NCI-H1417 treated with DMSO at 0.1 percent for 48 hours (cell line): ENCODE data around the gene PRTFDC1.

Experiments used
- DNase-seq: peaks from one replicate; lab custom pipeline; 2025; lab: John Stamatoyannopoulos, UW

The PRTFDC1 gene

DNA sequence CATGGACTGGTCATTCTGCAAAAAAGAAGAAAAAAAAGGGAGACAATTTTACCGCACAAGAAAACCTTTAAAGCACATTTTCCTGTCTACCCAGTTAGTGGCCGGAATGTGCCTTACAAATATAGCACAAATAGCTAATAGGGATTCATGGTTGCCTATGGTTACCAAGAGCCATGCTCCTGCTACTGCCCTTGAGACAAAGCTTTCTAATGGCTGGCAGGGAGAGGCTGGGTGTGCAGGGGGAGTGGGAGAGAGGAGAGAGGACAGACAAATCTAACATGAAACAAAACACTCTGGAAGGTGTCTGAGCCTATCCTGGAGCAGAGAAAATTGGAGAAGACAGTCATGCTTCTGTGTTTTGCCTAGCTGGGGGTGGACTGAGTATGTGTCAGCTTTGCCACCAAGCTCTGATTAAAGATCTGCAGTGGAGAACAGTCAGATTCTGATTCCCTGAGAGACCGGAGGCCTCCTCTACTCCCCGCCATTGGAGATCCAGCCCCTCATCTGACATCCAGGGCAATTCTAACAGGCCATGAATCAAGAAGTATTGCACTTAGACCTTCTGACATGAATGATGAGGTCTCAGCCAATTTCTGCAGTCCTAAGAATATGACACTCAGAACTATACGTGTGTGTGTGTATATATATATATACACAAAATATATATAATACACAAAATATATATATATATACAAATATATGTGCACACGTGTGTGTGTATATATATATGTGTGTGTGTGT, 80.2 kb downstream of the PRTFDC1 start:
- no peak for DNase-seq

DNA sequence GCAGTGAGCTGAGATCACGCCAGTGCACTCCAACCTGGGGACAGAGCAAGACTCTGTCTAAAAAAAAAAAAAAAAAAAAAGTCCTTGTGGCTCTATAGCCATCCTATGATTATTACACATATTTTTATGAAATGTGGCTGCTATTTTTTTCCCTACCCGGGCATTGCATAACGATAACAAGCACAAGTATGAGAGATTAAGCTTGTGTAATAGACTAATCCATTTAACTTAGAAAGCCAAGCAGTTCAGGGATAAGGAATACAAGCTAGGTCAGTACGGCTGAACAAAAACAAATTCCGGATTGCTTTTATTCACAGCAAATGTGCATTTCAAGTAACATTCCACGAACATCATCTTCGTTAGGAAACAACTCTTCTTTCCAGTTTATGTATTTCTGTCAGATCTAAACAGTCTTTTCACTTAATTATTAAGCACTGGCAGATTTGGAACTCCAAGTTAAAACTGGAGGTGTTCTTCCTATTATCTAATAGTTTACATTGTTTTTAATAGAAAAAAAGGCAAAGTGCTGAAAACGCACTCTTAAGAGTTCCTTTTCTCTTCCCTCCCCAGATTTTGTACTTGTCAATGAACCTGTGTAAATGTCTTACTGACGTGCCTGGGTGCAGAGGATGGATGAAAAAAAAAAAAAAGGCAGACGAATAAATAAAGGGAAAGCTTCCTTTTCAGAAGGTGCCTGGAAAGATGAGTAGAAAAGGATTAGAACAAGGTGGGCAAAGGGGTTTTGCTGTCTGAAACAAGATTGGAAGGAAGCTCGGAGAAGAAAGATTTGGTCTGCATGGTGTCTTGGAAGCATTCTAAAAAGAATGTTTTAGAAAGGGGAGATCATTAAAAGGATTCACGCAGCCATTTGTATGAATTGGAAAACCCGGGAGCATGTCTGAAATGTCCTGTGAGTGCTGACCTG, 81.1 kb downstream of the PRTFDC1 start:
- DNase-seq = no peak

DNA sequence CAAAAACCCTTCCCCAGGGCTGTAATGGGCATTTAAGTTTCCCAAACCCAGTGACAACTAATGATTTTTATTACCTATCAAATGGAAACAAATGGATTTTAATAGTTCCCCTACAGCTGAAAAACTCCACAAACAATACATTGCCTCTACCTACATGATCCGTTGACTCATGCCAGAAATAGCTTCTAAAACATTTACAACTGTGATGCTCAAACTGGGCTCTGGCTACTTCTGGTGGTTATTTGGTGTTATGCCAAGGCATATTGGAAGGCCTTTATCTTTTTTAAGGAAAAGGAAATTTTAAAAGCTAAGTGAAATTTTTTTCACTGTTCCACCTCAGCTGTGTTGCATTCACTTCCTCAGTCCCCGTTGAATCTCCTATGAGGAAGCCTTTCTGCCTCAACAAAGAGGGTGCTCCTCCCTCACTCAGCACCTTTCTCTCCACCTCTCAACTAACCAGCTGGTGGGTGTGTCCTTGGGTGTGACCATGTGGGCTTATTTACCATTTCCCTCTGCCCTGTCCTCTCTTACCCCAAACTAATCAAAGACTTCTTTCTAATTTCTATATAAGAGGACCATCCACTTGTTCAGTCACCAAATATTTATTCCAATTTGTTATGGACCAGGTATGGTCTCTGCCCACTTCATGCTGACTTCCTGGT, 82.9 kb downstream of the PRTFDC1 start:
- DNase-seq = no peak

DNA sequence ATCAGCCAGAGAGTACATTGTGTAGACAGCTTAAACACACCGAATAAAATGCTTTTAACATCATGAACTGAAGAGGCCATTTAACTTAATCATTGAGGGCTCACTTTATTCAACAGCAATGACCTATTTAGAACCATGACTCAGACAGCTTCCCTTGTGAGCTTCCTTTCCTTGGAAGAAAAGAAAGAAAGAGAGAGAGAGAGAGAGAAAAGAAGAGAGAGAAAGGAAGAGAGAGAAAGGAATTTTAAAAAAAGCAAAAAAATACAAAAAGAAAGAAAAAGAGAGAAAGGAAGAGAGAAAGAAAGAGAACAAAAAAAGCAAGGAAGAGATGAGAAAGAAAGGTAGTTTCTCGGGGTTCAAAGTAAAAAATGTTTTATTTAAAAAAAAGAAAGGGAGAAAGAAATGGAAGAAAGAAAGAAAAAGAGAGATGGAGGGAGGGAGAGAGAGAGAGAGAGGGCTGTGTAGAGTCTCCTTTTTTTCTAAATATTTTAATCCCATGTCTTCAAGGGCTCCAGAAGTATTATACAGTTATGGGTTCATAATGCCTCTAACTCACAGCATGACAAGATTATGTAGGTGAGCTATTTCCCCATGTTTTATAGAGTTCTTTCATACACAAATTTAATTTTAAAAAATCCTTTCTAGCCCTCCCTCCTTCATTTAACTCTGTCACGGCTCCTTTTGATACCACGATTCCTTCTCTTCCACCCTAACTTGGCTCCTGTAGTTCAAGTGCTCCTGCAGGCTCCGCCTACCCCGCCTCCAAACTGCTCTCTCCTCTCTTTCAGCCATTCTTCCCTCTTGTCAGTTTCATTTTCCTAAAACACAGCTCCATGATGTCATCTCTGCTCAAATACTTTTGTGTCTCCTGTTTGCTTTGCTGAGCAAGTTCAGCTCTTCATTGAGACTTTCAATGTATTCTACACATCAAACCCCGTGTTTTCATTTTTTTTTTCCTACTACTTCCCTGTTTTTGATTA, 85.5 kb downstream of the PRTFDC1 start:
- no peak for DNase-seq

DNA sequence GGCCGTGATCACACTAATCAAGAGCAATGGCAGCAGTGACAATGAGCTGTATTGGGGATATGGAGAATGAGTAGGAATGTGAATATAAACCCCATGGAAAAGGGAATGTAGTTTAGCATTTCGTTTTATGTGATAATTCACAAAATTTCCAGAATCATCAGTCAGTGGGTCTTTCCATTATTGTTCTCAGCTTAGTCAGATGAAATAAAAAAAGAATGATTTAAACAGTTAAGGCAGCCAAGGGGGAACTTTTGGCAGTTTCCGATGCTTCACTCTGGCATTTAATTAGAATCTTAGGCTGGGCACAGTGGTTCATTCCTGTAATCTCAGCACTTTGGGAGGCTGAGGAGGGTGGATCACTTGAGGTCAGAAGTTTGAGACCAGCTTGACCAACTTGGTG, 86.6 kb downstream of the PRTFDC1 start:
- no peak for DNase-seq

DNA sequence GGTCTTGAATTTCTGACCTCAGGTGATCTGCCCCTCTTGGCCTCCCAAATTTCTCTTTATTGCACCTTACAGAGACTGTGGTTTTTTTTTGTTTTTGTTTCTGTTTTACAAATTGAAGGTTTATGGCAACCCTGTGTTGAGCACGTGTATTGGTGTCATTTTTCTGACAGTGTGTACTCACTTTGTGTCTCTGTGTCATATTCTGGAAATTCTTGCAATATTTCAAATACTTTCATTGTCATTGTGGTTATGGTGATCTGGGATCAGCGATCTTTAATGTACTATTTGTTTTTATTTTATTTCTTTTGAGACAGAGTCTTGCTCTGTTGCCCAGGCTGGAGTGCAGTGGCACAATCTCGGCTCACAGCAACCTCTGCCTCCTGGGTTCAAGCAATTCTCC, 89.8 kb downstream of the PRTFDC1 start:
- no peak for DNase-seq

DNA sequence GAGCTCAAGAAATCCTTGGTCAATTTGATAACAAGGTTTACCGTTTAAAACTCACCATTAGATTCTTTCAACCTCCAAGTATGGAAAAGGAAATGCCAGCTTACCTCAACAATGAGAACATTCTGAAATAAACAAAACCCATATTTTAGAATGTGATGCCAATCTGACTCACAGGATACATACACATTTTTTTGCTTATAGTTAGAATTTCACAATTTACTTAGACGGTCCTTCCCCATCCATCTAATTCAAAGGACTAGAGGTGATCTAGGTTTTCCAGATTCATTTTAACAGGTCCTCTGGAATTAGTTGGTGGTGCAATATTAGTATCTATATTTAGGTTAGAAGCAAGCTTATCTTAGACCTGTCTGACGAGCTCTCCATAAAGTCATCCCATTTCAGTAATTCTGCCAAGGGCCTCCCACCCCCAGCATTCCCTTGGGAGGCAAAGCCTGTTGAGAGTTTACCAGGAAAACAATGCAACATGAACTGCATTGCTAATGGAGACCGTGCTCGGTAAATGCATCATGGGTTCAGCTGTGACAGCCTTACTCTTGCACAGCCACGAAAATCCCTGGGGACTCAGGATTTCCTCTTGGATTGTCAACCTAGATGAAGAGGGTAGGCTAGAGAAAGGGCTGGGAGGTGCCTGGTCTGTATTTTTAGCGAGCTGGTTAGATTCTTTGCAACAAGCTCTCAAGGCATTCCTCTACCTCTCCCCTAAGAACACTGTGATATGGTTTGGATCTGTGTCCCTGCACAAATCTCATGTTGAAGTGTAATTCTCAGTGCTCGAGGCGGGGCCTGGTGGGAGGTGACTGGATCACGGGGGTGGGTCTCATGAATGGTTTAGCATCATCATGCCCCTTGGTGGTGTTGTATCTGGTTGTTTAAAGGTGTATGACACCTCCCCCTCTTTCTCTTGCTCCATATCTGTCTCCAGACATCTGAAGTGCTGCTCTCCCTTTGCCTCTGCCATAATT, 93.8 kb downstream of the PRTFDC1 start:
- DNase-seq = no peak

DNA sequence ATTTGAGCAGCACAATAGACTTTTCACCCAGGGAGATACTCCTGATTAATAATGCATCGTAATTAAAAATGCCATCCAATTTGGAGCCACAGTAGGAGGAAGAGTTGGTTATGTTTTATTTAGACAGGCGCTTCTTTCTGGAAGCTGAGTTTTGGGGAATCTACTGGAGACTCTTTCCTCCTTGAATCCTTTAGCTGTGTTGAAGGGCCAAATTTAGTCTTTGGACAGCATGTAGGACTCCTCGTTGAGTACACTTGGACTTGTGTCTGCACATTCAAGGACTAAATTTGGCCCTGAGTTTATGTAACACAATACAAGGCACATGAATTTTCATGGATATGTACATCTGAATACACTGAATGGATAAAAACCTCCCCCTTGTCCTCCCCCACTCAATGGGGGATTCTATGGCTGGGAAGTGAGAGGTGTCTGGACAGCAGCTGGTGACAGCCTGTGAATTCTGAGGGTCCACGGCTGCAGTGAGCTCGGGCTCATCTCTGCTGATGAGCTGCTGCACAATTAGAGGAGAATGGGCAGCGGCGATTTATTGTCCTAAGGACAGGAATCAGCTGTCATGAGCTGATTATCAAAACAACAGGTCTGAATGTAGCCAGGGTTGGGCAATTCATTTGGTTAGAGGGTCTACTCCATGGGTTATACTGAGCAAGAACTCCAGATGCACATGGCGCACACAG, 95.2 kb downstream of the PRTFDC1 start:
- DNase-seq = no peak

DNA sequence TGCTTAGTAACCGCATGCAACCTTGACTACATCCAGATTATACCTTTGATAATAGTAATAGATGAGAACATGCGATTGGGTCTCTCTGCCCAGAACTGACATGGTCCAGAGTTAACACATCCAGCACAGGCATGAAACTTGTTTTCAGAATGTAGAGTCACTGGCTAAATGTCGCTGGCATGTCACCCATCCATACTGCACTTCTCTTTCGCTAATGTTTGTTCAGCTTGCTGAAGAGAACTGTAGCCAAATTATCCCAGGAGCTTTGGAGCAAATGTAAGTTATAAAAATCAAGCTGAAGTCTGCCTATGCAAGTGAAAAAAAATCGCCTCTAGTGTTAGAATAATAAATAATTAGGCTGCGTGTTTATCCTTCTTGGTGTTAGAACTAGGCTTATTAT, 98.2 kb downstream of the PRTFDC1 start:
- DNase-seq = no peak

DNA sequence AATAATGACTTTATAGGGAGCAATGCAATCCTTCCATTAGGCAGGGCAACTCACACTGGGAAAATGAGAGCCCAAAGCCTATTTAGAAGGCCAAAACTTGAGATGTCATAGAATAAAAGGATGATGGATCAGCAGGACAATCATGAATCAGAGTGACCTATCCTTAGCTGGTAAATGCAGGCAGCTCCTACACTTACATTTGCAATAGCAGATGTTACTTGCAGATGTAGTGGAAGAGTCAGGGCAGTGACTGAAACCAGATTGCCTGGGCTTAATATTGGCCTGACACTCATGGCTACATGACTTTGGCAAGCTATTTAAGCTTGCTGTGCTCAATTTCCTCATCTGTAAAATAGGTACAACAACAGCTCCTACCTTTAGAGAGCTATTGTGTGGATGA, 98.7 kb downstream of the PRTFDC1 start:
- DNase-seq = no peak

DNA sequence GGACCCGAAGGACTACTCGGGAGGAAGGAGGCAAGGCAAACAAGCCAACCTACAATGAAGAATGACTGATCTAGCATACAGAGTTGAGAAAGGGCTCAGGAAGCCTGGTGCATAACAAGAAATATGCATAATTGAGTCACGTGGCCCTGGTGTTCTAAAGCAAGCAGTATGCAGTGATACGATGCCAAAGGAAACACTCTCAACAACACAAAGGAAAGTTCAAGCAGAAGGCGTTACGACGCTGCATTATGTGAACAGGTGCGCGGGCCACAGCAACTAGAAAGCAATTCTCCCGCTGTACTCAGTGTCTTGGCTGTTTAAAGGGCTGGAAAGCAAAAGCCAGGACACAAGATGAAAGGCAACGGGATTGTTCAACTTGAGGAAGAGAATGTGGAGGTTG, 100.8 kb downstream of the PRTFDC1 start:
- no peak for DNase-seq

DNA sequence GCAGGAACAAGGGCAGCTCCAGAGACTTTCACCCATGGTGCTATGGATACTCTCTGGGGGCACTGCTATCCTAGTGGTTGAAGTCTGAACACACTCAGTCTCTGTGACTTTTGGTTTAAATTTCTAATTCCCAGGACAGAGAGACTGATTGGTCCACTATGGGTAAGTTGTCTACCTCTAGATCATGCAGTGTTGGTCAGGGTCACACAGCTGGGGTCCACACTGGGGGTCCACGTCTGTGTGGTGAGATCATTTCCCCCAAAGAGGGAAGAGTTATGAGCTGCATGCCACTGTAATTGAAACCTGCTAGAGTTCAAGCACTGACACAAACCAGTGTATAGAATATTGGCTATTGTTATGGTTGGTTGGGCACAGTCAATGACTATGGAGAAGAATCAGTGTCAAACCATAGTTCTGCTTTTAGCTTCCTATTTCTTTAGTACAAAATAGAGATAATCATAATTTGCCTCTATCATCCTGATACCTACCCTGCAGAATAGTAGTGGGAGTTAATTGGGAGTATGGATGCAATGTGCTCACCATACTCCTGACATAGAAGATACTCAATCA, 101.6 kb downstream of the PRTFDC1 start:
- no peak for DNase-seq

DNA sequence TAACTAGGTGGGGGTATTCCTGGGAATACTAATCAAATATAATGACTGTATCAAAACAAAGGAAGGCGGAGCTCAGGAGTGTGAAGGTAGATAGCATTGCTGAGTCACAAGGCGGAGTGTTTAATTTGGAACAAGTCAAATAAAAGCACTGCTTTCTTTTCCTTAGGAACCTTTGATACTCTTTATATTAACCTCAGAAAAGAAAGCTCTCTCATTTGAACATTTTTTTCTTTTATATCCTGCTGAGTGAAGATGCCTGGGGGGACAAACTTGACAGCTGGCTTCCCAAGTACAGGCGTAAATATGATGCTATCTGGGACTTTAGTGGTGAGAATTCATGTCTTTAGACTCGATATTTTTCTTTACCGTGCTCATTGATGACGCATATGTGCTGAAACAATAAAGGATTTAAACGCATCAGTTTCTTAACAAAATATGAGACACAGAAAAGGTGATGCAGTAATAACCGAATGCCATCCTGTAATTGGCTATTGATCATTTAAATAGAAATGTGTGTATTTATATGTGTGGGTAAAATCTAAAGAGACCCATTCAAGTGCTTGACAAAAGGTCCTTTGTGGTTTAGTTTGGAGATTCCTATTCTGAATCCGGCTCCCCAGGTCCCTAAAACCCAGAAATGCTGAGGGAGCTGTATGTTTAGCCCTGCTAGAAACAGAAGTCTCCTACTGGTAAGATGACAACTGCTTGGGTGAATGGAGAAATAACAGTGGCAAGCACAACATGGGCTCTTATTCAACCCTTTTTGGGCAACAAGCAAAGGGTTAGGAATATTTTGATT, 102.7 kb downstream of the PRTFDC1 start:
- peak; percentile 93 for DNase-seq

DNA sequence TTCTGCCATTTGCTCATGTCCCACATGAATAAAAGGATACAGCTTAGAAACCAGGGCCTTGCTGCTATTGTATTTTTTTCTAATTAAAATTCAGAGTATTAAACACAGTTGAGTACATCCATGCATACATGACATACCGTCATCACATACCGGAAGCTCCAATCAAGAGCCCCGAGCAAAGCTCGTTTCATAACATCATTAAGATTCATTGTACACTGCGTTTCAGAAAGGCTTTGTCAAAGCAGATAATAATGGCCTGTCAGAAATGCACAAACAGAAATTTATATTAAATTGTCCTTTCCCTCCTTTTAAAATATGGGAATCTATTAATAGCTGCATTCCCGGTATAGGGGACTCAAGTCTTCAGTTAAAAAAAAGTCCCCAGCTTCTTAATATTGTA, 103.4 kb downstream of the PRTFDC1 start:
- peak; percentile 93 for DNase-seq

DNA sequence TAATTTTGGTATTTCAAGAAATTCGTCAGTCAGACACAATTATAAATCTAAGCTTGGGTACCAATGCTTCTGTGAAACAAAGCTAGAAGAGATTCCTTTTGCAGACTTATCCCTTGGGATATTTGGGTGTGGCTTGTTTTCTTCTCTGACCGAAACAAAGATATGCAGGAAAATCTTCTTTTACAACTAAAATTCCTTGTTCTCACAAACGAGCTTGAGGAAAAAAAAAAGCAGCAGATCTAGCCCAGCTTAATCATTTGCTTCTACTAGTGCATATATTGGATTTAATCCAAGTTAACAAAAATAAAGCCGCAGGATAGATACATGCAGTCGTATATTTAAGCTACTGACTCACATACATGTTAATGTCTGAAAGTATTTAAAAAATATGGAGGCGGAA, 104.2 kb downstream of the PRTFDC1 start:
- no peak for DNase-seq

DNA sequence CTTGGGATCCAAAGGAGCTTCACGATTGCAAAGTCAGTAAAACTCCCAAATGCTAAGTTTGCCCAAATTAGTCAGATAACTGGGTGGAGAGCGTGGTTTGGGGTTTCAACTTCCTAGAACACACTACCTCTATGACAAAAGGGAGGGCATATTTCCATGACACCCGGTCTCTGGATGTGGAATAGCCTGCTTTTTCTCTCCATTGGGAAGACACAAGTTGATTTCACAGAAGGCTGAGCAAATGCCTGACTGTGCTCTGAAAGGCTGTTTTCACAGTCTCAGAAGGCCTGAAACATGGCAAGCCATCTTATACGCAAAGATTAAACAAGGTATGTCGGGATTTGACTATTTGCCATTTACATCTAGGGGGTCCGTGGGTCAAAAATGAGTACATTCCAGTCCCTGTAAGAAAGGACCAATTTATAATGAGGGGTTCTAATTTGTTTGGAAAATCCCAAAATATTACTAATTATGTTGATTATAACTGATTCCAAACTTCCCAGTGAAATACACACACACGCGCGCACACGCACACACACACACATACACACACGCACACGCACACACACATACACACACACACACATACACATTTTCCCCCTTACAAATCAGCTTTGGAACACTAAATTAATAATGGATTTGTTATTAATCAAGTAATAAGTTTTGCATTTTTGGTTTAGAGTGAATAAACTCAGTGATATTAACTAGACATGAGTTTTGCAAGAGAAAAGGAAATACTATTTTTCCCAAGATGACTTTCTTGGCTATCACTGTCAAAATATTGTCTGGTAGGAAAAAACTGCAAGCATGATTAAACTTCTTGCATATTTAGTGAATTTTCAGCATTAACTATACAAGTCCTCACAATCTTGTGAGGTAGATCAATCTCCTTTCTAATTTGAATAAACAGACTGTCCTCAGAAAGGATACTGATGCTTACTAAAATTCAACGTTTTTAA, 105.0 kb downstream of the PRTFDC1 start:
- DNase-seq = no peak

DNA sequence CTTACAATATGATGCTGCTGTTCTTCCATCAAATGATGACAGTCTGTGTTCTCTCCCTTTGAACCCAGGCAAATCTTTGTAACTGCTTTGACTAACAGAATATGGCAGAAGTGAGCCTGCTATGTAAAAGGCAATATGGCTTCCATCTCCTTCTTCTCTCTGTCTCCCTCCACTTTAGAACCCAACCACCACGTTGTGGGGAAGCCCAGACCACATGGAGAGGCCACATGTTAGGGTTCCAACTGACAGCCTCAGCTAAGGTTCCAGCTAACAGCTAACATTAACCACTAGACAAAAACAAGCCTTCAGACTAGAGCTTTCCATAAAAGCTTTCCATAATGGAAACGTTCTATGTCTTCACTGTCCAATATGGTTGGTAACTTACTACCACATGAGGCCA, 107.7 kb downstream of the PRTFDC1 start:
- no peak for DNase-seq
